Activated CD8-positive, alpha-beta T cell treated with anti-CD3 and anti-CD28 coated beads, Interleukin-2, amount 10 ng/mL, durations not matched to agents 7 days and 5 days (primary cell): ENCODE results near the gene CASZ1. TPM values are rescaled to one million over a fixed set of nuclear protein-coding genes. Genes with fewer than 3 reads are reported as not detected.

Experiments
- ATAC-seq: fragments of 150-1000 bp; cut with Tn5 transposase; one replicate; pipeline ENCODE4 v1.10.0; 2021; ENCODE audit warnings: moderate library complexity
- CTCF ChIA-PET: fragments of 350-600 bp; sonication (Branson Sonifier 250); formaldehyde crosslinking; loops from one replicate; lab custom pipeline; 2021; ENCODE audit warnings: antibody characterized with exemption; lab: Charles Lee
- POLR2A ChIA-PET: fragments of 350-600 bp; sonication (Branson Sonifier 250); formaldehyde crosslinking; loops from one replicate; lab custom pipeline; 2021; ENCODE audit warnings: antibody characterized with exemption; lab: Charles Lee
- DNase-seq: peaks from one replicate; pipeline ENCODE4 v3.0.0-alpha.2; 2020
- H3K27ac Mint-ChIP-seq: one replicate; pipeline ENCODE4 v1.8.0; 2021; ENCODE audit warnings: mild to moderate bottlenecking, mixed read lengths
- H3K27me3 Mint-ChIP-seq: one replicate; pipeline ENCODE4 v1.8.0; 2021; ENCODE audit warnings: low read depth, mixed read lengths
- H3K36me3 Mint-ChIP-seq: one replicate; pipeline ENCODE4 v1.8.0; 2021; ENCODE audit warnings: low read depth, mixed read lengths
- H3K4me1 Mint-ChIP-seq: one replicate; pipeline ENCODE4 v1.8.0; 2021; ENCODE audit warnings: low read depth, mixed read lengths
- H3K4me3 Mint-ChIP-seq: one replicate; pipeline ENCODE4 v1.8.0; 2021; ENCODE audit warnings: mild to moderate bottlenecking, mixed read lengths
- H3K9me3 Mint-ChIP-seq: one replicate; pipeline ENCODE4 v1.8.0; 2022; ENCODE audit warnings: mixed read lengths; ENCODE audit not compliant: insufficient read depth
- total RNA-seq, 2 experiments: library from RNA; stranded (reverse); gene quantifications; one replicate each; pipeline ENCODE4 v1.2.3, GENCODE V29; 2021

CASZ1 gene
- total RNA-seq, 2 experiments from 2014 or later = 9.9 to 10.2 TPM

DNA sequence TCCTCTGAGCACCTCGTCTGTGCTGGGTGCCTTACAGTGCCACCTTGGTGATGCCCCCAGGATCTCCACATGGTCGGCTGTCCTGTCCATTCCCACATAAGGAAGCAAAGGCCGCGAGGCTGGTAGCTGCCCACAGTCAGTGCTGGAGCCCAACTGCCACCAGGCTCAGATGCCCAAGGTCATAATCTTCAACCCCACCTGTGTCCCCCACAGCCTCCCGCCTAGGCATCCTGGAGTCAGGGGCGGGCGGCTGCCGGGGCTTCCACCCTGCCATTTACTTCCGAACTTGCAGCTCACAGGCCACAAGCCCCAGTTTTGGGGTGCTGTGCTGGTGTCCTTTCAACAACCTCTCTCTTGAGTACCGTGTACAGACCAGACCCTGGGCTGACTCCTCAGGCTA, 126.3 kb downstream of the CASZ1 start:
- ATAC-seq = no peak
- H3K4me3 Mint-ChIP-seq = no peak overlapping the region
- ChIA-PET CTCF (no interaction called here), POLR2A (interaction anchor here (0.6 kb wide), 1 partner anchor 48 kb away, joined by 3 read pairs; no protein-coding TSS in a partner anchor)
- no peaks in the 10 kb centered on the region for H3K36me3 Mint-ChIP-seq
- no peak for DNase-seq
- H3K27ac Mint-ChIP-seq = no peak overlapping the region
- no peaks in the 10 kb centered on the region for H3K27me3 Mint-ChIP-seq
- no peaks in the 10 kb centered on the region for H3K9me3 Mint-ChIP-seq
- H3K4me1 Mint-ChIP-seq = no peaks in the 10 kb centered on the region

DNA sequence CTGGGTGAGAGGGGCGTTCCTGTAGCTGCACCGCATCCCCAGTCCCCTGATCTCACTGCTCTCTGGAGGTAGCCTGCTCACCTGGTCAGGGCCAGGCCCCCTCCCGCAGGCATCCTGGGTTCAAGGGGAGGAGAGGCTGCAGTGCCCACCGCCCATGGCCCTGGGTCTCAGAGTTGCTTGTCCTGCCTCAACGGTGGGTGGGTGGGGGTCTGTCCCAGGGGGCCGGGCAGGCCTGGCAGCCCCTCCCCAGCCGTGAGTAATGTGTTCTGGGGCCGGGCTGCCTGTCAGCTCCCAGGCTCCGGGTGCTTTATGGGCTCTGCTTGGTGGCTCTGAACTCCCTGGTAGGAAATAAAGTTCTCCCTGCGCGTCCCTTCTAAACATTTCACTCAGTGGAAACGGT, 126.9 kb downstream of the CASZ1 start:
- Mint-ChIP-seq H3K27me3 (no peaks in the 10 kb centered on the region), H3K9me3 (no peaks in the 10 kb centered on the region), H3K4me3 (no peak overlapping the region), H3K27ac (no peak overlapping the region), H3K4me1 (no peaks in the 10 kb centered on the region), H3K36me3 (no peaks in the 10 kb centered on the region)
- no peak for ATAC-seq
- ChIA-PET POLR2A (no interaction called here), CTCF (no interaction called here)
- no peak for DNase-seq

DNA sequence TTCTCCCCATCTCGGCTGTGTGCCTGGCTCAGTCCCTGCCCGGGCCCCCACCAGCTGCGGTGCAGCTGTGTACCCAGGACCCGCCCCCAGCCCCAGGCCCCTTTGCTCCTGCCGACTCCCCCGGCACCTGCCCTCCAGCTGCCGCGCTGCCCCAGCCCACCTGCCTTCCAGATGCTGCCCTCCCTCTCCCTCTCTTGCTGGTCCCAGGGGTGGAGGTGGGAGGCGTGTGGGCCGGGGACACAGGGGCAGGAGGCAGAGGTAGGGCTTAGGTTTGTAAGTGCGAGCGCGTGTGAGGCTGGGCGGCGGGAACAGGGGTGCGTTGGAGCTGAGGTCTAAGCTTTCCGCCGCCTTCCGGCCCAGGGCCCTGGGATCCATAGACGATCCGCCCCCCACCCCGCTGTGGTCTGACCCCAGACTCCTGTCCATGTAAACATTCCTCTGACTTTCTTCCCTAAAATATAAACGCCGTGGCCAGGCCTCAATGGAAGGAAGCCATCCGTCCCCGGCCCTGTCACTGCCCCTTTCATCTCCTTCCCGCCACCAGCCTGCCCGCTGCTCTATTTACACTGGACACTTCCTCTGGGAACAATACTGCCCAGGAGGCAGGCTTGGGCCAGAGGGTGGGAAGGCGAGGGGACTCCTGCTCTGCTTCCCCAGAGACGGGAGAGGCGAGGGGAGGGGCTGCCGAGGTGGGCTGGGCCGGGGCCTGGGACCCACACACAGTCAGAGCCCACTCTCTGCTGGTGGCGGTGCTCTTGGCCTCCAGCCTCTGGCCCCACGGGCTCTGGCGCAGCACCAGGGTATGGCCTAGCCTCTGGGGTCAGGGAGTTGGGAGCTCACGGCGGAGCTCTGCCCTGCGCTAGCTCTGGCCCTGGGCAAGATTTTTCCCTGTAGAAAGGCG, 128.3 kb downstream of the CASZ1 start:
- H3K27me3 Mint-ChIP-seq = no peaks in the 10 kb centered on the region
- ChIA-PET POLR2A (no interaction called here), CTCF (no interaction called here)
- DNase-seq (no peak), ATAC-seq (no peak)
- no peaks in the 10 kb centered on the region for H3K9me3 Mint-ChIP-seq
- no peaks in the 10 kb centered on the region for H3K36me3 Mint-ChIP-seq
- H3K4me3 Mint-ChIP-seq = no peak overlapping the region
- no peaks in the 10 kb centered on the region for H3K4me1 Mint-ChIP-seq
- H3K27ac Mint-ChIP-seq = no peak overlapping the region

DNA sequence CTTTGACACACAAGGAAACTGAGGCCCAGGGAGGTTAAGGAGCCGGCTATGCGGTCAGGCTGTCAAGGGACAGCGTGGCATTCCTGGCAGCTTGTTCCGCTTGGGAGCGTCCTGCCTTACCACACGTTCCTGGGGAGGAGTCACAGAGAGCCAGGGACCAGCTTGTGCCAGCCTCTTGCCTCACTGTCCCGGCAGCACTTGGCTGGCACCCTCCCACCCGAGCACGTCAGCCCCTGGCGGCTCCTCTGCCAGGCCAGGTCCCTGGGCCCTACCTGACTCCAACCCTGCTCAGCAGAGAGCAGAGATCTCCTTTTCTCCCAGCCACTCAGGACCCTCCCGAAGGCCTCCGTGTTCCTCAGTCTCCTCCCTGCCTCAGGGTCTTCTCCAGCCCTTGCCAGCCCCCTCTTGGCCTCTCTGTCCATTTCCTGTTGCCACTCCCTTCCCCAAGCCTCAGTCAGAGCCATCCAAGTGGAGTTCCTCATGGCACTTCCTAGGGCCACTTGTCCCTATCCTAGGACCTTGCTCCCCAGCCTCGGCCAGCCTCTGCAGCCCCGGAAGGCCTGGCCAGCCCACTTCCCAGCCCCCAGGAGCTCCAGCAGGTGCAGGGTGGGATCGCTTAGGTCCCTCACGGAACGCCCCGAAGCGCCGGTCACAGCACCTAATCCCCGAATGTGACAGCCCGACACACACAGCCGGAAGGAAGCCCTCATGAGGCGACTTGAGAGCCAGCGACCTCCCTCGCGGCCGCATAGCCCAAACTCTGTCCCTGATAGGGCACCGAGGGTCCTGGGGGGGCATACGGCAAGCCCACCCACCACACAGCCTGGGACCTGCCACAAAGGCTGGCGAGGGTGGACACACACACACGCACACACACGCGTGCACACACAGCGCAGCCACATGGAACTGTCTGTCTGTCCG, 130.3 kb downstream of the CASZ1 start:
- no peaks in the 10 kb centered on the region for H3K9me3 Mint-ChIP-seq
- no peaks in the 10 kb centered on the region for H3K36me3 Mint-ChIP-seq
- no peak overlapping the region for H3K4me3 Mint-ChIP-seq
- H3K4me1 Mint-ChIP-seq = no peaks in the 10 kb centered on the region
- ATAC-seq (no peak), DNase-seq (no peak)
- ChIA-PET POLR2A (no interaction called here), CTCF (no interaction called here)
- H3K27ac Mint-ChIP-seq = no peak overlapping the region
- no peaks in the 10 kb centered on the region for H3K27me3 Mint-ChIP-seq

DNA sequence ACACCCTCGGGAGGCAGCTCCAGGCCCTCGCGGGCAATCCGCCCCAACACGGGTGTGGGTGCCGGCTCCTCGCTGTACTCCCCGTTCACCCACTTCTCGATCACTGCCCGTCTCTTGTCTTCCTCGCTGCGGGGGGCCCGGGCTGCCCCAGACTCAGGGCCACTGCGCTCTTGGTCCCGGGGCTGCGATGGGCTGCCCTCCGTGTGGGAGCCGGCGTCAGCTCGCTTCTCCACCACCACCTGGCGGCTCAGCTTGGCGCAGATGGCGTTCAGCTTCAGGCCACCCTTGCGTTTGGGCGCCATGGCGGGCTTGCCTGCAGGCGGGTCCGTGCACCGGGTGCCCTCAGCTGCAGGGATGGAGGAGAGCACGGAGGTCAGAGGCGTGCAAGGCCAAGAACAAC, 131.2 kb downstream of the CASZ1 start:
- no peaks in the 10 kb centered on the region for H3K36me3 Mint-ChIP-seq
- no peak for DNase-seq
- H3K27ac Mint-ChIP-seq = no peak overlapping the region
- H3K4me3 Mint-ChIP-seq = no peak overlapping the region
- H3K4me1 Mint-ChIP-seq = no peaks in the 10 kb centered on the region
- CTCF ChIA-PET = no interaction called here
- POLR2A ChIA-PET = no interaction called here
- H3K27me3 Mint-ChIP-seq = no peaks in the 10 kb centered on the region
- no peak for ATAC-seq
- no peaks in the 10 kb centered on the region for H3K9me3 Mint-ChIP-seq

DNA sequence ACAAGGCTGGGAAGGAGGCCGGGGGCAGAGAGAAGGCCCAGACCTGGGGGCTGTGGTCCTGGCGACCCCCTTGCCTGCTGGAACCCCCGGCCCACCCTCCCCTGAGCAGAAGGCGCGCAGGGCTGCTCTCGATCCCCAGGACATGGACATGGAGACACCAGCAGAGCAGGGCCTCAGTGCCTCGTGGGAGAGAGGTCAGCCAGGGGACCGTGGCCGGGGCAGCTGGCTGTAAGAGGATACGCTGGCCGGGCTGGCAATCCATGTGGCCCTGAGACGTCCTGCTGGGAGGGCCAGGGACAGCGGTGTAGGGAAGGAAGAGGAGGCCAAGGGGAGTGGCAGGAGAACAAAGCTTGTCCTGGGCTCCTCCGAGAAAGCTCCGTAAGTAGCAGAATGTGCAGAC, 132.2 kb downstream of the CASZ1 start:
- POLR2A ChIA-PET = no interaction called here
- CTCF ChIA-PET = no interaction called here
- H3K36me3 Mint-ChIP-seq = no peaks in the 10 kb centered on the region
- DNase-seq (no peak), ATAC-seq (no peak)
- H3K9me3 Mint-ChIP-seq = no peaks in the 10 kb centered on the region
- H3K27me3 Mint-ChIP-seq = no peaks in the 10 kb centered on the region
- H3K4me1 Mint-ChIP-seq = no peaks in the 10 kb centered on the region
- no peak overlapping the region for H3K4me3 Mint-ChIP-seq
- no peak overlapping the region for H3K27ac Mint-ChIP-seq

DNA sequence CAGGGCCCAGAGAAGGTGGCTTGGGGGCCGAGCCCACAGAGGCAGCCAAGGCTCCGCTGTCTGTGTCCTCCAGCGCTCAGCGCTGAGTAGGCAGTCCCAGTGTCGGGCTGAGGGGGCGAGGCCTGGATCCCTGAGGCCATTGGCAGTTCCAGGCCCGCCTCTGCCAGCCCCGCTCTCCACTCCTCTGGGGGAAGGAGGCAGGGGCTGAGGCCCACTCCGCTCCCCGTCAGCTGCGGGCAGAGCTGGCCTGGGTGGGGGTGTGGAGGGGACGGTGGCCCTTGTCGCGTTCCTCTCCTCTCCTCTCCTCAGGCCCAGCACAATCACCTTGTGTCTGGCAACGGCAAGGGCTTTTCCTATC, 132.8 kb downstream of the CASZ1 start:
- Mint-ChIP-seq H3K4me1 (no peaks in the 10 kb centered on the region), H3K4me3 (no peak overlapping the region), H3K36me3 (no peaks in the 10 kb centered on the region), H3K9me3 (no peaks in the 10 kb centered on the region), H3K27ac (no peak overlapping the region), H3K27me3 (no peaks in the 10 kb centered on the region)
- no peak for DNase-seq
- ATAC-seq = no peak
- CTCF ChIA-PET = no interaction called here
- POLR2A ChIA-PET = no interaction called here

DNA sequence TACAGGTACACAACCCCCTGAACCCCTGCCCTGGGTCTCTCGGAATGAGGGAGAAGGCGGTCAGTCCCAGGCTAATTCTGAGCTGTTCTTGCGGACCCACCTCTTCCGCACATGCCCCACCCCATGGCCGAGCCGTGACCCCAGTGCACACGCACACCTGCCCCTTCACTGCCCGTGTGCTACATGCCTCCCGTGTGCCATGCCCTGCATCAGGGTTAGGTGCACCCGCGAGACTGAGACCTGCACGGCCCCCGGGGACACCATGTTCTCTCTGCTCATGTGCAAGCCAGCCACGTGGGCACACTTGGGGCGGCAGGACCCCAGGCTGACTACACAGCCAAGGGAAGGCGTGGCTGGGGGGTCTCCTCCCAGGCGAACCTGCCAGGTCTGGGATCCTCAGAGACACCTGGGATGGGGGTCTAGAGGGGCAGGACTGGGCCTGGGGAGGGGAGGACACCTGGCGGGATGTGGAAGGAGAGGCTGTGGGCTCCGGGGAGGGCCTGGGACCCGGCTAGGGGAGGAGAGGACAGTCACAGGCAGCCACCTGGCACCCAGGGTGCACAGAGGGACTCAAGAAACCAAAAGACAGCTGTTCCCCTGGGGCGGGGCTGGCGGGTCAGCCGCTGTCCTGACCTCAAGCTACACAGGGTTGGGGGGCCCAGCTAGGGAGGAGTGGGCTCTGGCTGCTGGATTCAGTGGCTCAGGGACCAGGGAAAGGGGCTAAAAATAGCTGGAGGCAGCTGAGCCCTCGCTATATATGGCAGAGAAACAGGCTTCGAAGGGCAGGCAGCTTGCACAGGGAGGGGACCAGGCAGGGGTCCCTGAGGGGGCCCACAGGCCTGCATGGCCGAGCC, 133.4 kb downstream of the CASZ1 start:
- CTCF ChIA-PET = no interaction called here

DNA sequence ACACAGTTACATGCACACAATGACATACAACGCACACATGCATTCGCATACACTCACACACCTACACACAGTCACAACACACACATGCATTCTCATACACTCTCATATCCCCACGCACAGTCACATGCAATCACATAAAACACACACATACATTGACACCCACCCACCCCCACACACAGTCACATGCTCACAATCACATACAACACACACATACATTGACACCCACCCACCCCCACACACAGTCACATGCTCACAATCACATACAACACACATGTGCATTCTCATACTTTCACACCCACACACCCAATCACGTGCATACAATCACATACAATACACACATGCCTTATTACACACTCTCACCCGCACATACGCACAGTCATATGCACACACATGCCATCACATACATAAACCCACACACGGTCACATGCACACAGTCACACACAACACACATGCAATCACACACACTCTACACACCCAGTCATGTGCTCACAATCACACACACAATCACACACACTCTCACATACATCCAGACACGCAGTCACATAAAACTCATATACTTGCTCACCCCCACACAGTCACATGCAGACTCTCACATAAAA, 134.3 kb downstream of the CASZ1 start:
- Mint-ChIP-seq H3K27me3 (no peaks in the 10 kb centered on the region), H3K36me3 (no peaks in the 10 kb centered on the region), H3K4me1 (no peaks in the 10 kb centered on the region), H3K4me3 (no peak overlapping the region), H3K9me3 (no peaks in the 10 kb centered on the region), H3K27ac (no peak overlapping the region)
- ATAC-seq = no peak
- ChIA-PET CTCF (no interaction called here), POLR2A (no interaction called here)
- DNase-seq = no peak

More for the DNA sequence above, 133.4 kb downstream of the CASZ1 start:
- DNase-seq (no peak), ATAC-seq (no peak)
- POLR2A ChIA-PET = no interaction called here
- H3K4me3 Mint-ChIP-seq = no peak overlapping the region
- no peaks in the 10 kb centered on the region for H3K27me3 Mint-ChIP-seq
- H3K27ac Mint-ChIP-seq = no peak overlapping the region
- H3K9me3 Mint-ChIP-seq = no peaks in the 10 kb centered on the region
- no peaks in the 10 kb centered on the region for H3K36me3 Mint-ChIP-seq
- H3K4me1 Mint-ChIP-seq = no peaks in the 10 kb centered on the region

DNA sequence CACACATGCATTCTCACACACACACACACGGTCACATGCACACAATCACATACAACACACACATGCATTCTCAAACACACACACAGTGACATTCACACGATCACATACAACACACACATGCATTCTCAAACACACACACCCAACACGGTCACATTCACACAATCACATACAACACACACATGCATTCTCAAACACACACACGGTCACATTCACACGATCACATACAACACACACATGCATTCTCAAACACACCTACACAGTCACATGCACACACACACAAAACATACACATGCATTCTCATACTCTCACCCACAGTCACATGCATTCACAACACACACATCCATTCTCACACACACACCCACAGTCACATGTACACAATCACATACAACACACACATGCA, 135.0 kb downstream of the CASZ1 start:
- CTCF ChIA-PET = no interaction called here
- no peak for ATAC-seq

More for the DNA sequence above, 135.0 kb downstream of the CASZ1 start:
- no peaks in the 10 kb centered on the region for H3K9me3 Mint-ChIP-seq
- no peak for DNase-seq
- H3K27ac Mint-ChIP-seq = no peak overlapping the region
- no peaks in the 10 kb centered on the region for H3K4me1 Mint-ChIP-seq
- POLR2A ChIA-PET = no interaction called here
- no peak overlapping the region for H3K4me3 Mint-ChIP-seq
- no peaks in the 10 kb centered on the region for H3K27me3 Mint-ChIP-seq
- no peaks in the 10 kb centered on the region for H3K36me3 Mint-ChIP-seq
